Peyer's patch (tissue), 4 donors: ENCODE data around the gene GTPBP8. TPM values are rescaled to one million over a fixed set of nuclear protein-coding genes. Genes with fewer than 3 reads are reported as not detected.

Experiments used
- DNase-seq, 3 donors: peaks; one replicate each; pipeline ENCODE4 v3.0.0-alpha.2; 2017 to 2019
- H3K27ac ChIP-seq, 4 donors: fragments of 200-600 bp; sonication (generic); one replicate each; pipeline ENCODE4 v1.5.1; 2016 to 2019
- H3K27me3 ChIP-seq, 2 donors: fragments of 200-600 bp; sonication (generic); one replicate each; pipeline ENCODE4 v1.5.1; 2019
- H3K36me3 ChIP-seq, 3 donors: fragments of 200-600 bp; sonication (generic); one replicate each; pipeline ENCODE4 v1.5.1; 2016 to 2019
- H3K4me1 ChIP-seq, 4 donors: fragments of 200-600 bp; sonication (generic); one replicate each; pipeline ENCODE4 v1.5.1; 2016 to 2019
- H3K4me3 ChIP-seq, 4 donors: fragments of 200-600 bp; sonication (generic); 1 replicate in 3 of 4; 2 replicates in 1 of 4; pipeline ENCODE4 v1.5.1; 2016 to 2019; ENCODE audit warnings: mild to moderate bottlenecking in 1 of 4
- H3K9me3 ChIP-seq, 4 donors: fragments of 200-600 bp; sonication (generic); one replicate each; pipeline ENCODE4 v1.5.1; 2016 to 2019; ENCODE audit warnings: mild to moderate bottlenecking in 1 of 4
- POLR2A ChIP-seq, 2 donors: fragments of 450-650 bp; IDR thresholded peaks; one replicate each; pipeline ENCODE4 v1.5.1; 2017; ENCODE audit warnings: antibody characterized with exemption in 2 of 2, mild to moderate bottlenecking in 2 of 2, moderate library complexity in 2 of 2
- total RNA-seq, 4 donors: library from RNA; depleted of rRNA; stranded (reverse); fragments of >200 nt; gene quantifications; one replicate each; pipeline ENCODE4 v1.1.0, GENCODE V29; 2016
- TF ChIP-seq, protein P1 (sequence below), 6 experiments: fragments of 450-650 bp in 4 of 6; fragments of 200-600 bp in 2 of 6; sonication (generic) in 1 of 6; IDR thresholded peaks; one replicate each; pipeline ENCODE4 v1.5.1; 2017 to 2019; ENCODE audit warnings: antibody characterized with exemption in 6 of 6, mild to moderate bottlenecking in 3 of 6, moderate library complexity in 1 of 6

Gene GTPBP8
- total RNA-seq, 4 donors from 2014 or later = 27.9 to 43.7 (median 33.5) TPM

DNA sequence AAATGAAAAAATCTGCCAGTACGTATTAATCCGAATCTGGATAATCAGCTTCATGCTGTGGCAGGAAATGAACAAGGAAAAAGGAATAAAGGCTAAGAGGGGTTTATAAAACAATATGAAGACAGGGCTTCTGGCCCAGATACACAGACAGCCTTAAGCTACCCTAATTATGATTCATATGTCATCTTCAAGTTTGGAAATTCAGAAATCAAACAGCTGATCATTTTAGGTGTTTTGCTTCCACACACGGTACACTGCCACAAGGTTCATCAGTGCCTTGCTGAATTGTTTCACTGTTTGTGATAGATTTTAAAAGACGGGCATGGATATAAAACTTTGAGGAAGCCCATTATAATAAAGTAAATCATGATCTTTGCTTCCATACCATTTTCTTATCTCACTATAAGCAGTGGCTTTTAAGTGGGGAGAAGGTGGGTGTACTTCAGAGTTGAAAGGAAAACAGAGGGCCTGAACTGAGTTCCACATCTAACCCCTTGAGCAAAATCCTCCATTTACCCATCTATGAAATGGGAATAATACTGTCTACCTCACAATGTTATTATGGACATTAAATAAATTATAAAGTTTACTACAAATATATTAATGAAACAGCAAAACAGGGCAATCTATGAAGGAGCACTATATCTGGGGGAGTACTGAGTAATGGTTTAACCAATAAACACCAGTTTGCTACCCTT is 15.7 kb downstream of the GTPBP8 start:
- no peak for TF ChIP-seq POLR2A (IDR thresholded peaks at IDR 0.05)
- TF ChIP-seq, protein P1, sequence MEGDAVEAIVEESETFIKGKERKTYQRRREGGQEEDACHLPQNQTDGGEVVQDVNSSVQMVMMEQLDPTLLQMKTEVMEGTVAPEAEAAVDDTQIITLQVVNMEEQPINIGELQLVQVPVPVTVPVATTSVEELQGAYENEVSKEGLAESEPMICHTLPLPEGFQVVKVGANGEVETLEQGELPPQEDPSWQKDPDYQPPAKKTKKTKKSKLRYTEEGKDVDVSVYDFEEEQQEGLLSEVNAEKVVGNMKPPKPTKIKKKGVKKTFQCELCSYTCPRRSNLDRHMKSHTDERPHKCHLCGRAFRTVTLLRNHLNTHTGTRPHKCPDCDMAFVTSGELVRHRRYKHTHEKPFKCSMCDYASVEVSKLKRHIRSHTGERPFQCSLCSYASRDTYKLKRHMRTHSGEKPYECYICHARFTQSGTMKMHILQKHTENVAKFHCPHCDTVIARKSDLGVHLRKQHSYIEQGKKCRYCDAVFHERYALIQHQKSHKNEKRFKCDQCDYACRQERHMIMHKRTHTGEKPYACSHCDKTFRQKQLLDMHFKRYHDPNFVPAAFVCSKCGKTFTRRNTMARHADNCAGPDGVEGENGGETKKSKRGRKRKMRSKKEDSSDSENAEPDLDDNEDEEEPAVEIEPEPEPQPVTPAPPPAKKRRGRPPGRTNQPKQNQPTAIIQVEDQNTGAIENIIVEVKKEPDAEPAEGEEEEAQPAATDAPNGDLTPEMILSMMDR (IDR thresholded peaks at IDR 0.05) = no peak
- Histone ChIP-seq H3K27ac (no peak overlapping the region), H3K4me1 (no peaks in the 10 kb centered on the region), H3K27me3 (no peaks in the 10 kb centered on the region), H3K4me3 (no peak overlapping the region), H3K36me3 (peaks cover 0 to 66% (median 0%) of the 10 kb centered on the region in 3 donors), H3K9me3 (no peaks in the 10 kb centered on the region)
- no peak for DNase-seq

DNA sequence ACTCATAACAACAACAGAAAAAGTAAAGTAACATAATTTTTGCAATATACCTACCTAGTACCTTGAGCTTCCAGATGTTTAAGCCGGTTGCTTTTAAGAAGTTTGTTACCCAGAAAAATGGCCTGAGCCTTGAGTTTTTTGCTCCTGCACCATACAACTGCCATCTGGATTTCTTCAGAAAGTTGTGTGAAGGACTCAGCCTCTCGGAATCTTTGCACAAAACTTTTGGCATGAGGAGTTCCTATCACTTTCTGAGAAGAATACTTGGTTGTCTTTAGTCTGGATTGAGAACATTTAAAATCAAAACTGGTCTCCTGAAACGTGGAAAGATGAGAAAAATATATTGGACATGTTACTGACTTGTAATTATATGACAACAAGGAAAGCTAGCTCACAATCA is 17.3 kb downstream of the GTPBP8 start:
- Histone ChIP-seq H3K4me1 (no peaks in the 10 kb centered on the region), H3K36me3 (peaks cover 0 to 68% (median 0%) of the 10 kb centered on the region in 3 donors), H3K9me3 (no peaks in the 10 kb centered on the region), H3K27me3 (no peaks in the 10 kb centered on the region), H3K27ac (no peak overlapping the region), H3K4me3 (no peak overlapping the region)
- no peak for DNase-seq
- TF ChIP-seq, protein P1 (IDR thresholded peaks at IDR 0.05) = no peak
- TF ChIP-seq POLR2A (IDR thresholded peaks at IDR 0.05) = no peak

DNA sequence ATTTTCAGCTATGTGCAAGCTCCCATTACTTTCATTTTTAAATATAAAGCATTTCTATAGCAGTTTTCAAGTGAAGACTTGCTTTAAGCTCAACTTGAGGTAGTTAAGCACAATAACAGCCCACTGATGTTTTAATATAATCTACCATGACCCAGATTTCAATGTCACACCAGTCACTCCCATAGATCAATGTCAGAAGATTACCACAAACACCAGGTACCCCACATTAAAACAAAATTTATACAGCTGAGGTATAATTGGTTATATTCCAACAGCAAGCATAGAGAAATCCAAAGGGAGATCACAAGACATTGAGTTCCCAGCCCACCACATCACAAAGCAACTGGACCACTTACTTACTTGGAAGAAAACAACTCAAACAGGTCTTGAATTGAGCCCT is 22.8 kb downstream of the GTPBP8 start:
- Histone ChIP-seq H3K4me3 (no peak overlapping the region), H3K4me1 (peaks cover 0 to 9% (median 0%) of the 10 kb centered on the region in 4 donors), H3K36me3 (peaks cover 0 to 48% (median 0%) of the 10 kb centered on the region in 3 donors), H3K9me3 (no peaks in the 10 kb centered on the region), H3K27ac (no peak overlapping the region), H3K27me3 (no peaks in the 10 kb centered on the region)
- TF ChIP-seq POLR2A (IDR thresholded peaks at IDR 0.05) = no peak
- TF ChIP-seq, protein P1 (IDR thresholded peaks at IDR 0.05) = no peak
- DNase-seq = no peak

DNA sequence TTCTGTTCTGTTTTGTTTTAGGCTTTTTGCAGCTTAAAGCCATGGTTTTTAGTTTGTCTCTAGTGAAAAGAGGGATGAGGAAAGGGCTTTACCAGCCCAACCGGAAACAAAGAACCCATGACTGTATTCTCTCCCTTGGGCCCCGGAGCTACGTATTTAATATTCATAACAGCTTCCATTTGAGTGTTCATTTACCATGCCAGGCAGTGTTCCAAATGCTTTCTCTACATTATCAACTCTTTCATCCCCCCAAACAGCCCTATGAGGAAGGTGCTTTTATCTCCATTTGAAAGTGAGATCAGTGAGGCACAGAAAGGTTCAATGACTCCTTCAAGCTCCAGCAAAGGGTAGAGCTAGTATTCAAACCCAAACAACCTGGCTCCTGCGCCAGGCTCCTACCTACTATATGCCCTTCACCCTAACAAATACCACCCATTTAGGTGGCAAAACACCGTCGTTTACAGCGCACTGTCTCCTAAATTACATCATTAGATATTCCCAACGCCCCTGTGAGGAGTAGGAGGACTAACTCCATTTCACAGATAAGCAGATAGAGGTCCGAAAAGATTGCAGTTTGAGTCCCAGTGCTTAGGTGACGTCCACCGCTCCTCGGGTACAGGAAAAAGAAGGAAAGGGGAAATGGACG is 27.9 kb downstream of the GTPBP8 start:
- peak overlapping the region; percentile 87 to 93 (median 90) for H3K27ac ChIP-seq
- peak overlapping the region; percentile 82 to 91 (median 89) for H3K4me3 ChIP-seq
- no peak for TF ChIP-seq POLR2A (IDR thresholded peaks at IDR 0.05)
- TF ChIP-seq, protein P1 (IDR thresholded peaks at IDR 0.05) = no peak
- no peaks in the 10 kb centered on the region for H3K27me3 ChIP-seq
- DNase-seq = no peak
- peaks cover 0 to 17% (median 0%) of the 10 kb centered on the region in 3 donors for H3K36me3 ChIP-seq
- H3K9me3 ChIP-seq = no peaks in the 10 kb centered on the region
- H3K4me1 ChIP-seq = peaks cover 0 to 10% (median 4%) of the 10 kb centered on the region in 4 donors

DNA sequence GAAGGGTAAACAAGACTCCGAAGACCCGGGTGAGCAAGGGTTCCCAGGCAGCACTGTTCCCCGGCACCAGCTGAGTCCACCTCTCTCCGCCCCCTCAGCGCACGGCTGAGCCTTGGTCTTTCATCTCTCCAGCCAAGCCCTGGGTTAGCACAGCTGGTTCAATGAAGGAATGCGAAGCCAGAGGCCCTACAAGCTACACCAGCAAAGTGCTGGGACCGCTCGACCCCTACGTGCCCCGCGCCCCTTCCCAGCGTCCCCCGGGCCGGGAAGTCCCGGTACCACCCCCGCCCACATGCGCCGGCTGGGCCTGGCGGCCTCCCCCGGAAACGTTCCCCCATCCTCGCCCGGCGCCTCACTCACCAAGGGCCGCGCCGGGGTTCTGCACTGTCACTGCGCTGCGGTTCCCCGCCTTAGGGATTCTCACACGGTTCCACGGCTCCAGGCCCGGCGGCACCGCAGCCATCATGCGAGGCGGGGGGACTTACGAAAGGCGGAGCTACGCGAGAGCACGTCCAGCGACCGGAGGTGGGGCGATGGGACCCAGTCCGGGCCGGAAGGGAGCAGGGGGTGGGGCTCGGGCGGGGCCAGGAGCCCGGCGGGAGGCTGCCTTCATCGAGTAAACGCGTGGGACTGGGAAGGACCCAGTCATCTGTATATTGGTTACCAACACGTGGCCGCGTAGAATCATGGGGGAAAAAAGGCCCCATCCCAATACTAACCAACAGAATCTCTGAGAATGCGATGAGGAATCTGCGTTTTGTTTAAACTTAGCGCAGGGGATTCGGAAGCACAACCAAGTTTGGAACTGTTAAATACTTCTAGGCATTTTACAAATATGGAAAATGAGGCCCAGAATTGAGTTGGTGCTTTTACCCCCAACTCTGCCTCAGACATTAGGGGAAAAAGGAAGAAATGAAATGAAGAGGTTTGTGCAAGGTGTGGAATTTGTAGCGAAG is 28.7 kb downstream of the GTPBP8 start:
- peak; percentile 84 to 94 (median 90) for DNase-seq
- H3K4me1 ChIP-seq = peaks cover 0 to 10% (median 4%) of the 10 kb centered on the region in 4 donors

More for the DNA sequence above, 28.7 kb downstream of the GTPBP8 start:
- H3K27me3 ChIP-seq = no peaks in the 10 kb centered on the region
- H3K27ac ChIP-seq = peak overlapping the region; percentile 87 to 93 (median 90)
- TF ChIP-seq, protein P1 (IDR thresholded peaks at IDR 0.05) = no peak
- peak; percentile 30 to 63 for TF ChIP-seq POLR2A (IDR thresholded peaks at IDR 0.05)
- H3K9me3 ChIP-seq = no peaks in the 10 kb centered on the region
- H3K36me3 ChIP-seq = peaks cover 0 to 9% (median 0%) of the 10 kb centered on the region in 3 donors
- peak overlapping the region; percentile 82 to 91 (median 89) for H3K4me3 ChIP-seq
